Ovary (tissue), 3 donors: Measurements from ENCODE around the gene LAMA2.

Source experiments
- CTCF ChIP-seq, 3 donors: fragments of 450-650 bp in 2 of 3; fragments of 200-600 bp in 1 of 3; IDR thresholded peaks; one replicate each; pipeline versions ENCODE4 v1.5.1 to v1.8.0; 2016 to 2022; ENCODE audit warnings: antibody characterized with exemption in 3 of 3, mild to moderate bottlenecking in 1 of 3
- POLR2A ChIP-seq: fragments of 450-650 bp; IDR thresholded peaks from one replicate; pipeline ENCODE4 v1.6.1; 2017; ENCODE audit warnings: antibody characterized with exemption, mild to moderate bottlenecking, moderate library complexity
- donor health status: DM: no; HTN: no; CAD: no.

GRCh38 chr6:129402244-129402643 lies 519.3 kb downstream of the LAMA2 start:
- TF ChIP-seq POLR2A = no peak
- no peak for TF ChIP-seq CTCF (IDR thresholded peaks at IDR 0.05)
